ENCODE data around the gene ATP6V0A4. TPM values are rescaled to one million over a fixed set of nuclear protein-coding genes. Genes with fewer than 3 reads are reported as not detected.

The ATP6V0A4 gene
- polyA plus RNA-seq, 1 of the 3 experiments (the other 2 are of a cell fraction), result not detected

DNA sequence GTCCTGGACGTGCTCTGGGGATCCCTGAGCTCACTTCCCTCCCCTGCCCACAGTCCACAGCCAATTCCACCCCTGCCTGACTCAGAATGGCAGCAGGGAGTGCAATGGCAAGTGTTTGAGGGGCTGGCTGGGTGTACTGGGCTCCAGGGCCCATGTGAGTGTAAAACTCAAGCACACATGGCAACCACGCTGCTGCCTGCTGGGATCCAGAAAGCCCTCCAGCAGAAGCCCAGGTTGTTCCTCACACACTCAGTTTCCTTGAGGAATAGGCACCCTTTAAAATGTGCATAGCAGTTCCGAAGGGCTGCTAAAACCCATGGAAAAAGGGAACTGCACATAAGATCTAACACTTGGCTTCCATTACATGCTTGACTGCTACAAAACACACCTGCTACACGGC lies 11.3 kb upstream of the ATP6V0A4 start:
- Histone ChIP-seq H3K4me3 (ENCODE audit: low read depth in 2 of 2, low read length in 1 of 2) (no peak overlapping the region), H3F3A (replicated peaks; ENCODE audit: insufficient read depth) (no peaks in the 10 kb centered on the region), H3K27ac (ENCODE audit: low read depth in 2 of 2, low read length in 1 of 2) (no peak overlapping the region), H3K79me2 (ENCODE audit: insufficient read depth) (no peaks in the 10 kb centered on the region), H3K9ac (no peak overlapping the region), H3K36me3 (replicated peaks in 1 of 2; ENCODE audit: control insufficient read depth in 1 of 2, insufficient read depth in 2 of 2, low read length in 1 of 2) (no peaks in the 10 kb centered on the region), H3K9me3 (no peaks in the 10 kb centered on the region), H2AFZ (ENCODE audit: low read depth) (no peak overlapping the region), H3K4me2 (no peak overlapping the region), H3K4me1 (ENCODE audit: control insufficient read depth in 1 of 2, insufficient read depth in 2 of 2, low read depth in 1 of 2, low read length in 1 of 2) (no peaks in the 10 kb centered on the region), H4K20me1 (ENCODE audit: insufficient read depth) (no peaks in the 10 kb centered on the region), H3K27me3 (ENCODE audit: insufficient read depth) (no peaks in the 10 kb centered on the region), H3K9me2 (no peaks in the 10 kb centered on the region)
- POLR2A ChIA-PET, result no interaction called here
- TF ChIP-seq TAF1 (IDR thresholded peaks at IDR 0.05; ENCODE audit: borderline replicate concordance, low read depth, low read length), result no peak
- TF ChIP-seq, protein P1, sequence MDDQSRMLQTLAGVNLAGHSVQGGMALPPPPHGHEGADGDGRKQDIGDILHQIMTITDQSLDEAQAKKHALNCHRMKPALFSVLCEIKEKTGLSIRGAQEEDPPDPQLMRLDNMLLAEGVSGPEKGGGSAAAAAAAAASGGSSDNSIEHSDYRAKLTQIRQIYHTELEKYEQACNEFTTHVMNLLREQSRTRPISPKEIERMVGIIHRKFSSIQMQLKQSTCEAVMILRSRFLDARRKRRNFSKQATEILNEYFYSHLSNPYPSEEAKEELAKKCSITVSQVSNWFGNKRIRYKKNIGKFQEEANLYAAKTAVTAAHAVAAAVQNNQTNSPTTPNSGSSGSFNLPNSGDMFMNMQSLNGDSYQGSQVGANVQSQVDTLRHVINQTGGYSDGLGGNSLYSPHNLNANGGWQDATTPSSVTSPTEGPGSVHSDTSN (IDR thresholded peaks at IDR 0.05), result no peak
- TF ChIP-seq REST (IDR thresholded peaks at IDR 0.05; ENCODE audit: low read depth, low read length), result no peak
- no peak for TF ChIP-seq GATA2 (CRISPR knock-in tag; IDR thresholded peaks at IDR 0.05)
- no peak for TF ChIP-seq EZH2phosphoT487 (IDR thresholded peaks at IDR 0.05; ENCODE audit: borderline replicate concordance, low read depth)
- TF ChIP-seq RAD21 (IDR thresholded peaks at IDR 0.05; ENCODE audit: low read length), result no peak
- no peak for TF ChIP-seq NRF1 (IDR thresholded peaks at IDR 0.05; ENCODE audit: low read depth, low read length)
- TF ChIP-seq ELF1 (IDR thresholded peaks at IDR 0.05), result no peak
- TF ChIP-seq GABPA (IDR thresholded peaks at IDR 0.05; ENCODE audit: low read depth), result no peak
- CTCF ChIA-PET, result no interaction called here
- DNase-seq, result no peak
- WGBS (ENCODE audit: low lambda C conversion rate), result 27% methylated on average over 3 of the region's 4 CpGs

GRCh38 chr7:138804618-138805017 lies 6.6 kb upstream of the ATP6V0A4 start:
- Histone ChIP-seq H3K27ac (ENCODE audit: low read depth in 2 of 2, low read length in 1 of 2) (no peak overlapping the region), H3K27me3 (ENCODE audit: insufficient read depth) (no peaks in the 10 kb centered on the region), H3K4me3 (ENCODE audit: low read depth in 2 of 2, low read length in 1 of 2) (no peak overlapping the region), H3K9ac (no peak overlapping the region), H3K4me2 (no peak overlapping the region), H4K20me1 (ENCODE audit: insufficient read depth) (no peaks in the 10 kb centered on the region), H3F3A (replicated peaks; ENCODE audit: insufficient read depth) (no peaks in the 10 kb centered on the region), H3K9me2 (no peaks in the 10 kb centered on the region), H3K79me2 (ENCODE audit: insufficient read depth) (no peaks in the 10 kb centered on the region), H3K9me3 (no peaks in the 10 kb centered on the region), H3K4me1 (ENCODE audit: control insufficient read depth in 1 of 2, insufficient read depth in 2 of 2, low read depth in 1 of 2, low read length in 1 of 2) (no peaks in the 10 kb centered on the region), H3K36me3 (replicated peaks in 1 of 2; ENCODE audit: control insufficient read depth in 1 of 2, insufficient read depth in 2 of 2, low read length in 1 of 2) (no peaks in the 10 kb centered on the region), H2AFZ (ENCODE audit: low read depth) (no peak overlapping the region)
- ChIA-PET CTCF (no interaction called here), POLR2A (no interaction called here)
- 0% methylated on average over 1 of the region's 1 CpG for WGBS (ENCODE audit: low lambda C conversion rate)
- no peak for DNase-seq
- TF ChIP-seq GATA2 (CRISPR knock-in tag; IDR thresholded peaks at IDR 0.05), result no peak
- TF ChIP-seq MAX (IDR thresholded peaks at IDR 0.05; ENCODE audit: low read depth), result no peak
- TF ChIP-seq ZBTB33 (IDR thresholded peaks at IDR 0.05; ENCODE audit: borderline replicate concordance, low read depth), result no peak
- no peak for TF ChIP-seq FOSL2 (IDR thresholded peaks at IDR 0.05; ENCODE audit: borderline replicate concordance, low read depth)
- no peak for TF ChIP-seq RCOR1 (IDR thresholded peaks at IDR 0.05; ENCODE audit: low read length)
- TF ChIP-seq, protein P1 (IDR thresholded peaks at IDR 0.05), result no peak
- no peak for TF ChIP-seq RAD21 (IDR thresholded peaks at IDR 0.05; ENCODE audit: low read length)
